Peyer's patch (tissue), 4 donors: ENCODE measurements around the gene ZFYVE1.

Source experiments
- CTCF ChIP-seq, 6 experiments: fragments of 450-650 bp in 4 of 6; fragments of 200-600 bp in 2 of 6; sonication (generic) in 1 of 6; IDR thresholded peaks; one replicate each; pipeline ENCODE4 v1.5.1; 2017 to 2019; ENCODE audit warnings: antibody characterized with exemption in 6 of 6, mild to moderate bottlenecking in 3 of 6, moderate library complexity in 1 of 6
- POLR2A ChIP-seq, 2 donors: fragments of 450-650 bp; IDR thresholded peaks; one replicate each; pipeline ENCODE4 v1.5.1; 2017; ENCODE audit warnings: antibody characterized with exemption in 2 of 2, mild to moderate bottlenecking in 2 of 2, moderate library complexity in 2 of 2

- no peak for TF ChIP-seq CTCF (IDR thresholded peaks at IDR 0.05)
- TF ChIP-seq POLR2A (IDR thresholded peaks at IDR 0.05): no peak
These were observed 101.1 kb downstream of the ZFYVE1 start for GRCh38 chr14:72925815-72926291.
